Medulla oblongata (tissue), 1 donor: ENCODE measurements around the gene GATD1.

Source experiments
- DNase-seq: peaks from one replicate; pipeline ENCODE4 v3.0.0-alpha.2; 2015; ENCODE audit errors: extremely low spot score

The GATD1 gene

GRCh38 chr11:778976-779954 lies 2.0 kb upstream of the GATD1 start:
- DNase-seq, result no peak

DNA sequence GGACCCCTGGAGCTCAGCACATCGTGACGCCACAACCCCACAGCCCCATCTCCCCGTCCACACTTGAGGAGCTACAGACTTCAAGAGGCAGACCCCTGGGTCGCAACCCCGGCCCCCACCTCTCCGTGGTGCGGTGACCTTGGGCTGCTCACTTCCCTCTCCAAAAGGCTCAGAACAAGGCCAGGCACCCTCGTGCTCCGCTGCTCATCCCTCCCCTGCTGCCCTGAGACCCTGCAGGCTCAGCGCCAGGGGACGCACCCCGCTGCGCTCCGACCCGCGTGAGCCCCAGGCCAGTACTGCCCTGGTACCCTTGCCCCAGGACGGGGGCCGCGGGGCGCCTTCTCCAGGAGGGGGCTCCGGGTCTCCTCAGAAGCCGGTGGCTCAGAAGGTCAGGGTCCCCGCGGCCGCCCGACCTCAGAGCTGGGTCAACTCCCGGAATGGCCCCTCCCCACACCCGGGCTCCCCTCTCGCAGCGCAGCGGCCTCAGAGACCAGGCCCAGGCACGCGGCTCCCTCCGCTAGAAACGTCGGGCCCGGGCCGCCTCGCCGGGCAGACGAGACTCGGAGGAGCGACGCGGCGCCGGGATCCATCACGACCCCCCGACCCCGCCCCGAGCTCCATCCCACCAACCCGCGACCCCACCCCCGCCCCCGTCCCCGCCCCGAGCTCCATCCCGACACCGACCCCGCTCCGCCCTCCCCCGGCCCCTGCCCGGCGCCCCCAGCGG lies 563 bp downstream of the GATD1 start:
- no peak for DNase-seq

- DNase-seq, result no peak
Measured at GRCh38 chr11:776263-776560, 1.1 kb downstream of the GATD1 start.

DNA sequence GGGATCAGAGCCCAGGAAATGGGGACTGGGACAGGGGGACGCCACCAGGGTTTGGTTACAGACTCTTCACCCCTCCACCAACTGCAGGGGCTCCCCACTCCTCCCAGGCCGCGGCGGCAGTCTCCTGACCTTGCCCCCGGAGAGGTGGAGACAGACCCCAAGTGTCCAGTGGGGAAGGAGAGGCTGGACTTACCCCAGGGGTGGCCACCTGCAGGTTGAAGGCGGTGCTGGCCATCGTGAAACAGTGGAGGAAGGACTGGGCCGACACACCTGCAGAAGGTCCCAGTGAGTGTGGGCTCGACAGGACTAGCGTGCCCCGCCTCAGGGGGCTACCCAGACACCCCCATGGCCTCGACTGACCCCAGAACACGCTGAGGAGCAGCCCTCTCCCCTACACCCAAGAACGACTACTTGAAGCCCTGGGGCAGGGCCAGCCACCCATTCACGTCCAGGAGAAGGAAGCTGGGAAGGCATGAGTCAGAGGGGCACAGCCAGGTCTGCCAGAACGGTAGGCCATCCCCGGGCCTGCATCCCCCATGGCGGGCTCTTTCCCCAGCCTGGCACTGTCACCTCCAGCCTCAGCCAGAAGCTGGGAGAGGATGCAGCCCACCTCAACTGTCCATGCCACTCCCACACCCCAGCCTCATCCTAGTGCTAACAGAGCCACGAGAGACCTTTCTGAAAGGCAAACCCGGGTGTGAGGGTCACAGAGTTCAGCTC lies 2.3 kb downstream of the GATD1 start:
- no peak for DNase-seq

DNA sequence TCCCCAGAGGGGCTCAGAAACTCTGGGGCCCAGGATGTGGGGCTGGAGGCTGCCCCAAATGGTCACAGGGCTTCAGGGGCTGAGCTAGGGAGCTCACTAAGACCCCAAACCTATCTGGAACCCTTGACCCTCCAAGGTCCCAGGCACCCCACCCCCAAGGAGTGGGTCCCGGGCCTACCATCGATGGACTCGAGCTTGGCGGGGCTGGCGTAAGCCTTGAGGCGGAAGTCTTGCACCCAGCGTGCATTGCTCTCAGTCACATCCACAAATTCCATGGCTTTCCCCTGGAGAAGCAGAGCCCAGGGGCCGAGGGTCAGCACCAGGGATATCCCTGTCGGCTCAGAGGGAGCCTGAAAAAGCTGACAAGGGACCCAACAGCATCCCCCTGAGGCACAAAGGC lies 3.5 kb downstream of the GATD1 start:
- no peak for DNase-seq

GRCh38 chr11:773425-773824 lies 3.9 kb downstream of the GATD1 start:
- DNase-seq, result no peak

GRCh38 chr11:772429-773390 lies 4.6 kb downstream of the GATD1 start:
- peak; percentile 97 for DNase-seq

DNA sequence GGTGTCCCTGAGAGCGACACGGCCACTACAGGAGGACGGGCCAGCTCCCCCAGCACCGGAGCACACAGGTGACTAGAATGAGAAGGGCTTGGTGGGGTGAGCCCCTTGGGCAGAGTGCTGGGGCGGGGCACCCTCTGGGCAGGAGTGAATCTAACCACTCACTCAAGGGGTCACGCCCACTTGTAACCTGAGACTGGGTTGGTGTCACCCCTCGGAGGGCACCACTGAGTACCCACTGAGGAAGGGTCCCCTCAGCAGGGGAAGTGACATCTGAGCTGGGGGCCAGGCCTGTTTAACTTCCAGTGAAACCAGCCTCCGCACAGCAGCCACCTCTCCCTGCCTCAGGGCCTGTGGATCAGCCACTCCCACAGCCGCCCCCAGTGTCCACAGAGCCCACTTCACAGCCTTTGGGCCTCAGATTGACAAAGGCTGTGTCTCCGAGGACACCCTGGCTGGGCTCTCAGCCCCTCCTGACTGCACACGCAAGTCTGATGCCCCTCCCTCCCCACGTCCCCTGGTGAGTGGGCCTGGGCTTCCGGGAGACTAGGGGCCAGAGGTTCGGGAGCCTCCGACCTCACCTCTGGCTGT lies 5.6 kb downstream of the GATD1 start:
- no peak for DNase-seq

DNA sequence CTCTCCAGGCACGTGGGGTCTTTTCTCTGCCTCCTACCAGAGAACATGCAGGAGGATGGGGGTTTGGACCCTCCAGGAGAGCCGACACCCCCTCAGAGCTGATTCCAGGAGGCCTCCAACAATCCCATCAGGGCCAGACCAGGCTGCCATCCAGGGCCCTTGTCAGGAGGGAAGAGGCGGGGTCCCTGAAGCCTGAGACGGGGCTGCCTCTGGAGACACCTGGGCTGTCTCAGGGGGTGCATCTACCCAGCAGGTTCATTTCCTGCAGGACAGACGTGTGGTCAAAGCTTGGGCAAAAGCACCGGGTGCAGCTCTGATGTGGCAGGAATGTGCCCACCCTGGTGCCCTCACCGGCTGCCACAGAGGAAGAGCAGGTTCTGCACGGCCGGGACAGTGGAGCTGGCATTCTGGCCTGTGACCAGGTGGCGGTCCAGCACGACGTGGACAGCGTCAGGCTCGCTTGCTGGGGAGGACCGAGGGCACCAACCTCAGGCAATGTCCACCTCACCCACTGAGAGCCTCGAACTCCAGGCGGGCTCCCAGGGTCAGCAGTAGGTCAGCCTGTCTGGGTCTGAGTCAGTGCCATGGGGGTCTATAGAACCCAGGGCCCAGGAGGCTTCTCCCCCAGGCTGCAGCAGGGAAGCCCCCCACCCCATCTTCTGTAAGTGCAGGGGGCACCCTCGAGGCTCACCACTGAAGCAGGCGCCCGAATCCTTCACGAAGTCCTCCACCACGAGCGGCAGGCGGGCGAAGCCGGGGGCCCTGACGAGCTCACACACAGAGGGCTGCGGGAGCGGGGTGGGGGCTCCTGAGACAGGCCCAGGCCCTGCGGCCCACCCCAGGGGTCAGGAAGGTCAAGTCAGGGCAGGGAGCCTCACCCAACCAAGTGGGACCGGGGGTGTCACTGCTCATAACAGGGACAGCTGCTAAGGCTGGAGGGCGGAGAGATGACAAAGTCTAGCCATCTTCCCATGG lies 6.4 kb downstream of the GATD1 start:
- DNase-seq, result no peak

- no peak for DNase-seq
Measured at GRCh38 chr11:769887-770641, 7.2 kb downstream of the GATD1 start.

DNA sequence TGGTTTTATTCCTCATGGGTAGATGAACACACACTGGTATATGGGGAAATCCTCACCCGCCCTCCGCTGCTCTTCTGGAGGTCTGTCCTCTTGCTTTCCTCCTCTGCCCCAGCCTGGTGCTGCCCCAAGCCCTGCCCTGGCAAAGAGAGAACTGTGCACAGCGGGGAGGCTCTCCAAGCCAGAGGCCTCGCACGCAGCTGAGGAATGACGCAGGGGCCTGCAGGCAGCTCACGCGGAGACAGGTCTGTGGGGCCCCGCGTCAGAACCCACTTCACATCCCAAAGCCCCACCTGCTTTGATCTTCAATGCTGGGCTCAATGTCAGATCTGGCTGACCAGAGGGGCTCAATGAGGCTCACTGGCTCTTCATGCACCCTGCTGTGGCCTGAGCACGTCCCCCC lies 10.0 kb downstream of the GATD1 start:
- DNase-seq, result no peak

DNA sequence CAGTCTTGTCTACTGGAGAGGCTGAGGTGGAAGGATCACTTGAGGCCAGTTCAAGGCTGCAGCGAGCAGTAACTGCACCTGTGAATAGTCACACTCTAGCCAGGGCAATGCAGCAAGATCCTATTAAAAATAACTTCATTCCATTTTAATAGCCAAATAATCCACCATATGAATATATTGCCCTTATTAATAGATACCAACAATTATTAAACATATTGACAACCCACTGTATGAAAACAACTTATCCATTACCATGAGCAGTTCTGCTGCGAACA lies 10.4 kb downstream of the GATD1 start:
- DNase-seq, result no peak

DNA sequence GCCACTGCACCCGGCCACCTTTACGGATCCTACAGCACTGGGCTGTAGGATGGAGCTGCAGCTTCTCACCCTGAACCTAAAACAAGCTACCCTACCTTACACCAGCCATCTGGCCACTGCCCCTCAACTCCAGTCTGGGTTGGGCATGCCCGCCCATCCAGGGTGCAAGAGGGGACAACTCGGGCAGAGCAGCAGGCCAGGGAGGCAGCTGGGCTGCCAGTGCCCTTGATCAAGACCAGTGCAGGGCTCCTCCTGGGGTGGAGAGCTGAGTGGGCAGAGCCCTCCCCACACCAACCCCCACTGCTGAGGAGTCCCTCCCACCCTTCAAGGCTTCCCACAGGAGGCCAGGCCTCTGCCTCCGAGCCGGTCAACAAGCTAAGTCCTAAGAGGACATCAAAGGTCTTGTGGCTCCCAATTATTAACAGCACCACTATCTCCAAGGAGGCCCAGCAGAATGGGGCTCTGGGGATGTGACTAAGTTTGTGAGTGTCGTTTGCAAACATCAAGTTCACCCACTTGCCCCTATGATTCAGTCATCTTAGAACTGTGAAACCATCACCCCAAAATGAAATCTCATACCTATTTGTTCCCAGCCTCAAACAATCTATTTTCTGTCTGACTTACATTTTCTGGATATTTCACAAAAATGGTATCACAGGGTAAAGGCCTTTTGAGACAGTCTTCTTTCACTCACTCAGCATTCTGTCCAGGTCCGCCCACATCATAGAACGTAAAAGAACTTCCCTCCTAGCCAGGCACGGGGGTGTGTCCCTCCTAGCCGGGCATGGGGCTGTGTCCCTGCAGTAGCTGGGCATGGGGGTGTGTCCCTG lies 11.0 kb downstream of the GATD1 start:
- DNase-seq, result no peak

DNA sequence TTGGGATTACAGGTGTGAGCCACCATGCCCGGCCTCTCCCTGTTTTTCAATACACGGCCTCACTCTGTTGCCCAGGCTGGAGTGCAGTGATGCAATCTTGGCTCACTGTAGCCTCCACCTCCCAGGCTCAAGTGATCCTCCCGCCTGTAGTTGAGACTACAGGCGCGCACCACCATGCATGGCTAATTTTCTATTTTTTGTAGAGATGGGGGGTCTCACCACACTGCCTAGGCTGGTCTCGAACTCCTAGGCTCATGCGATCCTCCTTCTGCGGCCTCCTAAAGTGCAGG lies 11.5 kb downstream of the GATD1 start:
- no peak for DNase-seq

DNA sequence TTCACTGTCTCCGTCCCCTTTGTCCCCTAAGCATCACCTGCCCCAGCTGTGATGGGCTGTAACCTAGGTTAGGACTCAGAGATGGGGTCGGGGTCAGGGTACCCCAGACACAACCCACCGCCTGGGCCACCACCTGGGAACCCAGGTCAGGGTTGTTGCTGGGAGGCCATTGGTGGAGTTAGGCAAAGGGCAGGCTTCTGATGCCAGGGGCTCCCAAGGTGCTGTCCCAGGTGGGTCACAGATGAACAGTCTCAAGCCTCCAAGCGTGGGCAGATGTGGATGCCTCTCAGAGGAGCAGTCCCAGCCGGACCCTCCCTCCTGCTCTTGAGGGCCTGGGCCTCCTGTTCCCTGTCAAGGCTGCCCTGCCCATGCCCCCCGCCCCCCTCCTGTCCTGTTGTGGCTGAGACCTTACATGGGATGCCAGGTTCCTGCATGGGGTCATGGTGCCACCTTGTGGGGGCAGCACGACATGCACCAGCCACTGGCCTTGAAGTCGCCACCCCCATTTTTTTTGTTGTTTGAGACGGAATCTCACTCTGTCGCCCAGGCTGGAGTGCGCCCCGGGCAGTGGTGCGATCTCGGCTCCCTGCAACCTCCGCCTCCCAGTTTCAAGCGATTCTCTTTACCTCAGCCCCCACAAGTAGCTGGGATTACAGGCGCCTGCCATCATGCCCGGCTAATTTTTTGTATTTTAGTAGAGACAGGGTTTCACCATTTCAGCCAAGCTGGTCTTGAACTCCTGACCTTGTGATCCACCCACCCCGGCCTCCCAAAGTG lies 12.1 kb downstream of the GATD1 start:
- peak; percentile 75 for DNase-seq

GRCh38 chr11:764322-765024 lies 12.8 kb downstream of the GATD1 start:
- no peak for DNase-seq
